ELF-1 (cell line): ENCODE measurements around the gene NELFA.

Source experiments
- DNase-seq: peaks from one replicate; pipeline ENCODE4 v3.0.0-alpha.2; 2016; ENCODE audit warnings: low read depth, low spot score

NELFA gene

DNA sequence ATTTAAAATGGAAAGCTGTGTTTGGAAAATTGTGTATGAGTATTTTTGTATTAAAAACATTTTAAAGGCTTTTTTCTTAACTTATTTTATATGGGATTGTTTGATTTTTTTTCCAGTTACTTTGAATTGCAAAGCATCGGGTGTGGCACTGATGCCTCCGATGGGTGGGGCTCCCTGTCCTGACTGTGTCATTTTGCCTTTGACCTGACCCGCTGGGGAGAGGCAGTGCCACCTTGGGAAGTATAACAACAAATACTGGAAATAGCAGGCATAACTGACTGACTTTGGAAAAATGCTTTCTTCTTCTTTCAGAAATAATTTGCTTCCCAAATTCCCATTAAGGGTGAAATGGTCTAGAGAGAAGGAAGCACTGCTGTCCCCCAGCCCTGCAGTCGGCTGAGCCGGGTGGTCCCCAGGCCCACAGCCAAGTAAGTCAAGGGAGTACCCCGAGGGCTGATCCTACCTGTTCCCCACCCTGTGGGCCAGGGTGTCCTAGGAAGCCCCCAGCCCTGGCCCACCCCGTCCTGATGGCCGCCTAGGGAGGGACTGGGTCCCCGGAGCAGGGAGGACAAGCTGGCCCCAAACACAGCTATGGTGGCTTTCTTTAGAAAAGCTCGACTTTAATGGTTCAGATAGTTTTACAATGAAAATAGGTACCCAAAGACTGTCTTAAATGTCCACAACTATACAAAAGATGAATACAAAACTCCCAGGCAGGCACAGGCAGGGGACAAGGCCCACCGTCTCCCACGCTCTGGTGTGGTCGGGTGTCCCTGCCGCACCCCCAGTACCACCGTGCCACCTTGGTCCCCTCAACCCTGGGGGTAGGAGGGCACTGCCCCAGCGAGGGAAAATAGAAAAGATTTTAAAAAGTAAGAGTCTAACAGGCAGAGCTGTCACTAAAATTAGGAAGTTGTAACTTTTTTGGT is 26.4 kb downstream of the NELFA start:
- DNase-seq: no peak

GRCh38 chr4:1981251-1982058 is 27.3 kb downstream of the NELFA start:
- DNase-seq: peak; percentile 46

- no peak for DNase-seq
Measured at GRCh38 chr4:1980561-1981041, 28.2 kb downstream of the NELFA start.

GRCh38 chr4:1979477-1980196 is 29.1 kb downstream of the NELFA start:
- no peak for DNase-seq

DNA sequence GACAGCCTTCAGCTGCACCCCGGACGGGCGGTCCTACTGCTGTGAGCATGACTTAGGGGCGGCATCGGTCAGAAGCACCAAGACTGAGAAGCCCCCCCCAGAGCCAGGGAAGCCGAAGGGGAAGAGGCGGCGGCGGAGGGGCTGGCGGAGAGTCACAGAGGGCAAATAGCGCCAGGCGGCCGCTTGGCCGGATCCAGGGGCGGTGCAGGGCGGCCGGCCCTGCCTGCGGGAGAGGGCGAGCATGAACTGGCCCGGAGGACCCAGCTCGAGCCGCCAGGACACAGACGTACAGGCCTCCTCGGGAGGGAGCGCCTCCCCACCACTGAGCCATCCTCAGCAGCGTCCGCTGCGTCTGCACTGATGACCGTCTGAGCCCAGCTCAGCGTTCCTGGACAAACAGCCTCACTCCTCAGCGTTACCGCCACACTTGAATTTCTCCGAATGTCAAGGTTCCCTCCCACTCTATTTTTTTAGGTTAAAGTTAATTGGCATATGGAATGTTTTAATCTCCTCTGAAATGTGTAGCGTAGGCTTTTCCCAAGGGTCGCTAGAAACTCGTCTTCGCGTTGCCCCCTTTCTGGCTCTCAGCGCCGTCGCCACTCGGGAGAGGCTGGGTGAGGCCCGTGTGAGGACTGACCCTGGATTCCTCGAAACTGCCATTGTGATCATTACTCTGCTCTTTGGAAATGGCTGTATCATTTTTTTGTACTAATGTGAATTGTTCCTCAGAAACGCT is 29.9 kb downstream of the NELFA start:
- no peak for DNase-seq

- no peak for DNase-seq
Measured at GRCh38 chr4:1978226-1978625, 30.5 kb downstream of the NELFA start.

DNA sequence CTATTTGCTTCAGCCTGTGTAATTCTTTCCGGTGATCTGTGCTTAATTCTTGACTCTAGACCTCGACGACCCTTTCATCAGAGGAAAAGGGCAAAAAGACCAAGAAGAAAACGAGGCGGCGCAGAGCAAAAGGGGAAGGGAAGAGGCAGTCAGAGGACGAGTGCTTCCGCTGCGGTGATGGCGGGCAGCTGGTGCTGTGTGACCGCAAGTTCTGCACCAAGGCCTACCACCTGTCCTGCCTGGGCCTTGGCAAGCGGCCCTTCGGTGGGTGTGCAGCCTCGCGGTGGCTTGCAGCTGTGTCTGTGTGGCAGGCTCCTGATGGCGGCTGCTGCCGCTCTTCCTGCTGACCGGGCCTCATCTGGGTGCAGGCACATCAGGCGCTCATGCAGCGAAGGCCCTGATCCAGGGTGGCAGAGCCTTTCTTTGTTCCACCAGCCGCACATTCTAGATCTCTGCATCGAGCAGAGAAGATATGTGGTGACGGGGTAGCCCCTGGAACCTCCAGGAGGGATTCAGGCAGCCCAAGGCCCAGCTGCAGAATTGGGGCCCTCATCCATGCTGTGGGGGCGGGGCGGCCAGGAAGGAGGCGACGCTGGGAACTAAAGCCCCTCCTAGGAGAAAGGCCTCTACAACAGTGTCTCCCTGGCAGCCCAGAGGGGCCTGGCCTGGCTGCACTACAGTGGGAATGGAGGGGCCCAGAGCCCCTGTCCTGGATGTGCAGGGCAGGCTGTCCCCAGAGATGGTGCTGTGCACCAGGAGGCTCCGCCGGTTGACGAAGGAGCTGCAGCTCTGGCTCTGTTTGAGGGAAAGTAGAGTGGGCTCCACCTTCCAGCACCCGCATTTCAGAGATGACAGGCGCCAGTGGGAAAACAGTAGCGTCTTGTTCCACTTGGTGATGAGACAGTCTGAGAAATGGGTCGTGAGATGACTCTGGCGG is 32.1 kb downstream of the NELFA start:
- no peak for DNase-seq

- no peak for DNase-seq
Measured at GRCh38 chr4:1975880-1976279, 32.9 kb downstream of the NELFA start.

- no peak for DNase-seq
Measured at GRCh38 chr4:1975391-1975801, 33.4 kb downstream of the NELFA start.

DNA sequence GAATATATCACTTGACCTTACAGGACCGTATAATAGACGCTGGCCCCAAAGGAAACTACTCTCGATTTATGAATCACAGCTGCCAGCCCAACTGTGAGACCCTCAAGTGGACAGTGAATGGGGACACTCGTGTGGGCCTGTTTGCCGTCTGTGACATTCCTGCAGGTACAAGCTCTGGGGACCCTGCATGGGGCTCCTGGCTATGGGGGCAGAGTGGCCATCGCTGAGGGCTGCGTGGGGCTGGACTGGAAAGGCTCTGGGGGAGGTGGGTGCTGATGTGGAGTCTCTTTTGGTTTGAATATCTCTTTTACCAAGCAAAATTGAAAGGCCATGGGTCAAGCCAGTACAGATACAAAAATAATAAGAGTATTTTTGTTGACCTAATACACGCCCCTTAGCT is 33.9 kb downstream of the NELFA start:
- DNase-seq: no peak

GRCh38 chr4:1973661-1974060 is 35.1 kb downstream of the NELFA start:
- no peak for DNase-seq

GRCh38 chr4:1973218-1973617 is 35.6 kb downstream of the NELFA start:
- no peak for DNase-seq

- no peak for DNase-seq
Measured at GRCh38 chr4:1972414-1972813, 36.4 kb downstream of the NELFA start.

DNA sequence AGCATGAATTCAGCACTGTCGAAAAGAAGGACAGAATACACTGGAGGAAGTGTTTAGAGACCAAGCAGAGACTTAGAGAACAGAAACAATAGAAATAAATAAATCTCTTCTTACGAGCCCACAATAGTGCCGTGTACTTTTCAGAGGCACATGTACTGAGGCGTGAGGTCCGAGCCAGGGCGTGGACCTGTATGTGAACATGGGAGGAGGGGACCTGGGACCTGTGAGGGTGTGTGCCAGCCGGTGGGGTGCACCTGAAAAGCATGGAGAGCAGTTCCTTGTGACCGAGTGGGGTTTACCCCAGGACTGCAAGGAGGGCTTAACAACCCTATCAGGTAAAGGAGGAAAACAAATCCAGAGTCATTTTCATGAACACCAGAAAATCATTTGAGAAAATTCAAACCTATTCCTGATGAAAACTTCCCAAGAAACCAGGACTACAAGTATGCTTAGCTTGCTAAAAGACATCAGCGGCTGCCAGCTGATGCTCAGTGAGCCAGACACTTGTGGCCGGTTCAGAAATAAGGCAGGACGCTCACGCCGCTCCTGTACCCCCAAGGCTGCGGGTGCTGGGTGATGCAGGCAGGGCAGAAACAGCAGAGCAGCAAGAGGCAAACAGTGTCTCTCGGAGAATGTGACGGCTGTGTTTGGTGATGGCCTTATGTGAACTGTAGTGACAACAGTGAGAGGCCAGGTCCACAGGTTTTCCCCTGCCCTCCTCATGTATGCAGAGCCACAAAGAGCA is 37.1 kb downstream of the NELFA start:
- no peak for DNase-seq

DNA sequence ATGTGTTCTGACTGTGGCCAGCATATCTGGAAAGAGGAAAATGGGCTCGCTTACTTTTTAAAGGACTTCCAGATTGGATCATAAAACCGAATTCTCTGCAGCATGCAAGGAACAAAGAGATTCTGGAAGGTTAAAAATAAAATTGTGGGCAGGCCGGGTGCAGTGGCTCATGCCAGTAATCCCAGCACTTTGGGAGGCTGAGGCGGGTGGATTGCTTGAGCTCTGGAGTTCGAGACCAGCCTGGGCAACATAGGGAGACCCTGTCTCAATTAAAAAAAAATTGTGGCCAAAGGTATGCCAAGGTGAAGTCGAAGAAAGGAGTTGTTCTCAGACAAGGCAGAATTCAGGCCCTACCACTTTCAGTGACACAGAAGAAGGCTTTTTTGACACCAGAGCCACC is 37.8 kb downstream of the NELFA start:
- DNase-seq: no peak

GRCh38 chr4:1969928-1970723 is 38.6 kb downstream of the NELFA start:
- DNase-seq: no peak

DNA sequence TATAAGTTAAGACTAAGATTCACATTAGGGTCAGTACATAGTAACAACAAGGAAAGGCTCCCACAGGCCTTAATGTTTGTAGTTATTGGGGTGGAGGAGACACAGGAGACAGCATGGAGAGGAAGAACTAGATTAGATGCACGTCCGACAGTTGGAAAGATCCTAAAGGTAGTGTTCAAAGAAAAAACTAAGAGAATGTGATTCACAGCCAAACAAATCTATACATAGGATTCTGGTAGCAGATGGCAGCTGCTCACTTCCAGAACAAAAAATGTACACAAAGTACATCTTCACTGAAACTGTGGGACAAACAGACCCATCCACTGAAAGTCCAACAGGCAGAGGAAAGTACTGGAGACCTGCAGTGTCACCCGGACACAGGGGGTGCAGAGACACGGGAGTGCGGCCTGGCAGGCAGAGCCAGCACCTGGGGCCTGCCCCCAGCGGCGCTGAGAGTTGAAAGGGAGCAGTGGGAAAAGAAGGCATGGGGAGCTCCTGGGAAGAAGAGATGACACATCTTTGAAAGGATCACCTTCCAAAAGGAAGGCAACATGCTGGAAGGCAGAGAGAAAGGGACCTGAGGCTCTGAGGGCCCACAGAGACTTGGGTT is 40.0 kb downstream of the NELFA start:
- no peak for DNase-seq

DNA sequence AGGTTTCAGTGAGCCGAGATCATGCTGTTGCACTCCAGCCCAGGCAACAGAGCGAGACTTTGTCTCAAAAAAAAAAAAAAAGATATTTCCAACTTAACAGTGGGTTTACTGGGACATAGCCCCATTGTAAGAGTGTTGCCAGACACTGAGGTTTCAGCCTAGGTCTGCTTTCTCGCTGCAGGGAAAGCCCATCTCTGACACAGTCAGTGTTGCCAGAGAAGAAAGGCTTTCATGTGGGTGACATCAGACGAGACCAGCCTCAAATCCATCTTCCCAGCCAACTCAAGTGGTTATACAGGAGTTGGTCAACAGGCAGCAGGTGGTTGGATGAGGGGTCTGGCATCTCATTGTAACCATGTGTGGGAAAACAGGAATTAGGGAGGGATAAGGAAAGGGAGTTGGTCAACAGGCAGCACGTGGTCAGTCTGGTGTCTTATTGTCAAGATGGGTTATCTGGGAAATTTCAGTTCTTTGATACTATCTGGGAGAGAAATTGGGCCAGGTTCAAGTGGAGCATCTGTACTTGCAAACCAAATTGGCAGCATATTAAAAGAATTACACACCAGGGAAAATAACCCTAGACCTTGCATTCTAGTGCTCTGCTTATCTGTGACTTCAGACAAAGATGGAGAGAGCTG is 41.1 kb downstream of the NELFA start:
- DNase-seq: no peak
